H1 (cell line): Measurements from ENCODE around the gene SLC6A20. TPM values are rescaled to one million over a fixed set of nuclear protein-coding genes. Genes with fewer than 3 reads are reported as not detected.

Source experiments
- BCL11A ChIP-seq, 2 experiments: IDR thresholded peaks; one replicate each; pipeline ENCODE4 v1.6.1; 2011; ENCODE audit warnings: low read depth in 2 of 2, low read length in 2 of 2, mild to moderate bottlenecking in 2 of 2
- CBX5 ChIP-seq: fragments of 300-800, 300-1000 bp; sonication (generic); IDR thresholded peaks from 2 replicates; pipeline ENCODE4 v1.7.1; 2016; ENCODE audit warnings: antibody characterized with exemption, low read length, low read depth
- CEBPB ChIP-seq: IDR thresholded peaks from 2 replicates; pipeline ENCODE4 v1.6.1; 2012; ENCODE audit warnings: low read depth, low read length
- CREB1 ChIP-seq: IDR thresholded peaks from 2 replicates; pipeline ENCODE4 v1.6.1; 2012; ENCODE audit warnings: inconsistent platforms
- FOSL1 ChIP-seq: IDR thresholded peaks from 2 replicates; pipeline ENCODE4 v1.6.1; 2011; ENCODE audit warnings: mild to moderate bottlenecking, low read depth, low read length, moderate library complexity; ENCODE audit not compliant: insufficient read depth
- JUN ChIP-seq: IDR thresholded peaks from 2 replicates; pipeline ENCODE4 v1.6.1; 2011; ENCODE audit warnings: low read depth, mild to moderate bottlenecking, improper control_type of control experiment, low read length
- KDM1A ChIP-seq: fragments of 200-600, 300-600 bp; sonication (generic); IDR thresholded peaks from 2 replicates; pipeline ENCODE4 v1.7.1; 2016; ENCODE audit warnings: mild to moderate bottlenecking, low read length, borderline replicate concordance
- POLR2AphosphoS5 ChIP-seq: IDR thresholded peaks from 2 replicates; pipeline ENCODE4 v1.6.1; 2011; ENCODE audit warnings: low read depth, low read length
- RBBP5 ChIP-seq: IDR thresholded peaks from 2 replicates; pipeline ENCODE4 v1.7.1; 2012; ENCODE audit warnings: low read depth, mild to moderate bottlenecking, inconsistent platforms, low read length, moderate library complexity, borderline replicate concordance
- RNF2 ChIP-seq: fragments of 200-900, 300-1000 bp; sonication (generic); IDR thresholded peaks from 2 replicates; pipeline ENCODE4 v1.7.1; 2016; ENCODE audit warnings: borderline replicate concordance, low read depth, mild to moderate bottlenecking, antibody characterized with exemption, low read length; ENCODE audit not compliant: poor library complexity, severe bottlenecking; ENCODE audit errors: missing control alignments
- RXRA ChIP-seq: IDR thresholded peaks from 2 replicates; pipeline ENCODE4 v1.6.1; 2011; ENCODE audit warnings: low read depth, mild to moderate bottlenecking, low read length, moderate library complexity; ENCODE audit not compliant: insufficient read depth
- SAP30 ChIP-seq: fragments of 300-600 bp; sonication (generic); IDR thresholded peaks from 2 replicates; pipeline ENCODE4 v1.7.1; 2012; ENCODE audit warnings: low read length, moderate library complexity, mild to moderate bottlenecking, inconsistent platforms; ENCODE audit not compliant: insufficient read depth, insufficient replicate concordance
- SP4 ChIP-seq: IDR thresholded peaks from 2 replicates; pipeline ENCODE4 v1.6.1; 2012; ENCODE audit warnings: low read length, inconsistent platforms
- TCF12 ChIP-seq: IDR thresholded peaks from 2 replicates; pipeline ENCODE4 v1.6.1; 2011; ENCODE audit warnings: low read depth, mild to moderate bottlenecking, low read length
- ZNF274 ChIP-seq: IDR thresholded peaks from 2 replicates; pipeline ENCODE4 v1.7.0; 2012; ENCODE audit warnings: low read length, borderline replicate concordance; ENCODE audit errors: extremely low read depth
- polyA plus RNA-seq, 7 experiments: library from polyadenylated mRNA; depleted of rRNA in 3 of 7; stranded (reverse) in 5 of 7; unstranded in 2 of 7; fragments of >200 nt in 5 of 7; fragments of 200-250 nt in 2 of 7; gene quantifications; 1 replicate in 5 of 7; 2 replicates in 1 of 7; 4 replicates in 1 of 7; pipeline versions ENCODE4 v1.2.1 to v1.2.3, GENCODE V29; 2011 to 2013; ENCODE audit warnings: missing spikeins in 2 of 7, mixed read lengths in 2 of 7
- total RNA-seq: library from RNA; stranded (reverse); fragmentation: NEBNext Ultra II Directional; extraction: Animal tissue kit (Norgen Biotek cat#: 25700); gene quantifications from 2 replicates; pipeline ENCODE4 v1.2.1, GENCODE V29; 2021
- TF ChIP-seq, protein P1 (sequence below): IDR thresholded peaks from 2 replicates; pipeline ENCODE4 v1.6.1; 2011; ENCODE audit warnings: low read depth, mild to moderate bottlenecking, low read length; ENCODE audit not compliant: insufficient read depth
- TF ChIP-seq, protein P2 (sequence below): IDR thresholded peaks from 2 replicates; pipeline ENCODE4 v1.6.1; 2012; ENCODE audit warnings: inconsistent platforms
- TF ChIP-seq, protein P3 (sequence below): IDR thresholded peaks from 2 replicates; pipeline ENCODE4 v1.6.1; 2011; ENCODE audit warnings: low read length, improper control_type of control experiment
- TF ChIP-seq, protein P4 (sequence below), 3 experiments: IDR thresholded peaks; 1 replicate in 2 of 3; 2 replicates in 1 of 3; pipeline versions ENCODE4 v1.5.1 to v1.6.1; 2011; ENCODE audit warnings: low read length in 3 of 3, mild to moderate bottlenecking in 3 of 3, inconsistent platforms in 2 of 3, low read depth in 1 of 3, moderate library complexity in 1 of 3; ENCODE audit not compliant: insufficient read depth in 1 of 3; ENCODE audit errors: control extremely low read depth in 1 of 3

SLC6A20 gene
- total and polyA plus RNA-seq, 2 of the 8 experiments (the other 6 are each of a cell fraction or from before 2014, with no cell fraction given) = 0.05 TPM; not detected in 1

DNA sequence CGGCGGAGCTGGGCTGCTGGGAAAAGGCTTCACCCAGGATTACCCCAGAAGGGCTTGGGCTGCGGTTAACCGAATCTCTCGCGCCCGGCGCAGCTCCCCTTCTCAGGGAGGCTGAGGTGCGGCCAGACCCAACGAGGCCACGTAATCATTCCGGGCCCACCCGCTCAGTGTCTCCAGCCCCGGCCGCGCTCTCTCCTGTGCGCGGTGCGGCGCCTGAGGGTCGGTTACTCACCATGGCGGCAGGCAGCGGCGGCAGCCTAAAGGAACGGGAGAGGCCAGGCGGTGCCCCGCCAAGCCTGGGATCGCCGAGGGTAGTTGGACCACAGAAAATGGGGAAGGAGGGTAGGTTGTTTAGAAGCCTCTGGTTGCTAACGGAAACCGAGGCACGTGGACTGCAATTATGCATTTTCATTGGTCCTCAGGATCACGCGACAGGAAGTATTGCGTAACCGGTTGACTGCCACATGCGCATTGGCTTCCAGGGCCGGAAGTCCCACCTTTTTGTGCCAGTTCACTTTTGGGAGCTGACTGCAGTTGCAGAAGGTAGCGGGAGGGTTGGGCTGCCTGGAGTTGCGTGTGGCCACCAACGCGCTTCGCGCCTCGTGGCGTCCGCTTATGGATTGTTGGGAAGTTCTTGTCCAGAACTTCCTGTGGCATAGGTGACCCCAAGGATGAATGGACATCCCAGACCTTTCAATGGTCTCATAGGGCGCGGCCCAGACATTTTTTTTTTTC is 45.6 kb upstream of the SLC6A20 start, which contains the start of gene LZTFL1 (continued):
- TF ChIP-seq, protein P1, sequence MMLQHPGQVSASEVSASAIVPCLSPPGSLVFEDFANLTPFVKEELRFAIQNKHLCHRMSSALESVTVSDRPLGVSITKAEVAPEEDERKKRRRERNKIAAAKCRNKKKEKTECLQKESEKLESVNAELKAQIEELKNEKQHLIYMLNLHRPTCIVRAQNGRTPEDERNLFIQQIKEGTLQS = peak; percentile 97
- TF ChIP-seq FOSL1 (no peak), ZNF274 (no peak), RBBP5 (no peak), KDM1A (no peak), POLR2AphosphoS5 (peak; percentile 44; the same call in 1 of the 2 replicates), BCL11A (IDR thresholded peaks at IDR 0.05; ENCODE audit: low read depth in 2 of 2, low read length in 2 of 2) (no peak), CREB1 (peak; percentile 59; the same call in 1 of the 2 replicates), SP4 (no peak), SAP30 (peak; percentile 80), CEBPB (peak; percentile 100), RNF2 (no peak), CBX5 (no peak), TCF12 (no peak), RXRA (no peak), JUN (no peak)
- TF ChIP-seq, protein P2, sequence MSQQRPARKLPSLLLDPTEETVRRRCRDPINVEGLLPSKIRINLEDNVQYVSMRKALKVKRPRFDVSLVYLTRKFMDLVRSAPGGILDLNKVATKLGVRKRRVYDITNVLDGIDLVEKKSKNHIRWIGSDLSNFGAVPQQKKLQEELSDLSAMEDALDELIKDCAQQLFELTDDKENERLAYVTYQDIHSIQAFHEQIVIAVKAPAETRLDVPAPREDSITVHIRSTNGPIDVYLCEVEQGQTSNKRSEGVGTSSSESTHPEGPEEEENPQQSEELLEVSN = peak; percentile 90
- TF ChIP-seq, protein P3, sequence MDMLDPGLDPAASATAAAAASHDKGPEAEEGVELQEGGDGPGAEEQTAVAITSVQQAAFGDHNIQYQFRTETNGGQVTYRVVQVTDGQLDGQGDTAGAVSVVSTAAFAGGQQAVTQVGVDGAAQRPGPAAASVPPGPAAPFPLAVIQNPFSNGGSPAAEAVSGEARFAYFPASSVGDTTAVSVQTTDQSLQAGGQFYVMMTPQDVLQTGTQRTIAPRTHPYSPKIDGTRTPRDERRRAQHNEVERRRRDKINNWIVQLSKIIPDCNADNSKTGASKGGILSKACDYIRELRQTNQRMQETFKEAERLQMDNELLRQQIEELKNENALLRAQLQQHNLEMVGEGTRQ = peak; percentile 98
- TF ChIP-seq, protein P4, sequence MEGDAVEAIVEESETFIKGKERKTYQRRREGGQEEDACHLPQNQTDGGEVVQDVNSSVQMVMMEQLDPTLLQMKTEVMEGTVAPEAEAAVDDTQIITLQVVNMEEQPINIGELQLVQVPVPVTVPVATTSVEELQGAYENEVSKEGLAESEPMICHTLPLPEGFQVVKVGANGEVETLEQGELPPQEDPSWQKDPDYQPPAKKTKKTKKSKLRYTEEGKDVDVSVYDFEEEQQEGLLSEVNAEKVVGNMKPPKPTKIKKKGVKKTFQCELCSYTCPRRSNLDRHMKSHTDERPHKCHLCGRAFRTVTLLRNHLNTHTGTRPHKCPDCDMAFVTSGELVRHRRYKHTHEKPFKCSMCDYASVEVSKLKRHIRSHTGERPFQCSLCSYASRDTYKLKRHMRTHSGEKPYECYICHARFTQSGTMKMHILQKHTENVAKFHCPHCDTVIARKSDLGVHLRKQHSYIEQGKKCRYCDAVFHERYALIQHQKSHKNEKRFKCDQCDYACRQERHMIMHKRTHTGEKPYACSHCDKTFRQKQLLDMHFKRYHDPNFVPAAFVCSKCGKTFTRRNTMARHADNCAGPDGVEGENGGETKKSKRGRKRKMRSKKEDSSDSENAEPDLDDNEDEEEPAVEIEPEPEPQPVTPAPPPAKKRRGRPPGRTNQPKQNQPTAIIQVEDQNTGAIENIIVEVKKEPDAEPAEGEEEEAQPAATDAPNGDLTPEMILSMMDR (IDR thresholded peaks at IDR 0.05; ENCODE audit: control extremely low read depth in 1 of 3, insufficient read depth in 1 of 3, low read depth in 1 of 3, low read length in 3 of 3) = no peak
